ENCODE measurements around the gene GJC2.
A peak's percentile ranks its signal among the peaks of the same experiment; 100 is the strongest.

GJC2 gene

DNA sequence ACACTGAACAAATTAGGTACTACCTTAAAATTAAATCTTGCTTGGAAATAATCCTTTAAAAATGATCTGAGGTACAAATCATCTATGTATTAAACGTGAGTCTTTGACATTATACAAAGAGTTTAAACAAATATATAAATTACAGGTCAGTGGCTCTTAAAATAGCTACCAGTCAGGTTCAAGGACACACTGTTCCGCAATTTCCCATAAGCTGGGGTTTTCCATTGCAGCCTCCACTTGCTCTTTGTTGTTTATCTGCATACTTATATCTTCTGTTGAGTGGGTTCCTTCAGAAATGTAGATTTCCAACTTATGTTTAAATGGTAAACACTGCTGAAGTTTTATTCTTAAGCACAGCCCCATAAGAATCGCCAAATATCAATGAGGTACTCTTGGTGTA is 34.9 kb upstream of the GJC2 start:
- DNase-seq: no peak

DNA sequence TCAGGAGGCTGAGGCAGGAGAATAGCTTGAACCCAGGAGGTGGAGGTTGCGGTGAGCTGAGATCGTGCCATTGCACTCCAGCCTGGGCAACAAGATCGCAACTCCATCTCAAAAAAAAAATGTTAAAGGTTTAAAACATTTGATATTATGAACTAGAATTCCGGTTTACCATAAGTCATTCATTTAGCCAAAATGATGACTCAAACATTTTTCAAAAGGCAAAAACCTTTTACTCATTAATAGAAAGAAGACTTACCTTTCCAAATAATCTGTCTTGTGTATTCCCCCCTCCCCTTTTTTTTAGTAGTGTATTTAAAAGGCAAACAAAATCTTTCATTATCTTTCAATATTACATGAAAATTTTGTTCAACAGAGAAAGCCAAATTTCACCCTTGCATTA is 32.4 kb upstream of the GJC2 start:
- DNase-seq: no peak

DNA sequence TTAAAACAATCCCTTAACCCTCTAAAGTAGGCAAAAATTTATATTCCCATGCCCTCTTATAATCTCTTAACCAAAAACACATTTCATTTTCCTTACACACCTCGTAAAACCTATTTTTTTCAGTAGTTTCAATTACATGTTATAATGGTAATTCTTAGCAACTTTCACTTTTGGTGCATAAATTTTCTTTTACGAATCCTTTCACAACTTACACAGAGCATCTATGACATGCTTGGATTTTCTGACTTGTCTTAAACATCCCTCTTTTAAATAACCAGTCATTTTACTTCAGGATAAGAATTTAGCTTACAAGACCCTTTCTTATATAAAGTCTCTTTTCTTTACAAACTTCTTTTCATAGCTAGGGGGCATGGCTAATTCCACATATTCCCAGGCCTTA is 31.7 kb upstream of the GJC2 start:
- DNase-seq: no peak

DNA sequence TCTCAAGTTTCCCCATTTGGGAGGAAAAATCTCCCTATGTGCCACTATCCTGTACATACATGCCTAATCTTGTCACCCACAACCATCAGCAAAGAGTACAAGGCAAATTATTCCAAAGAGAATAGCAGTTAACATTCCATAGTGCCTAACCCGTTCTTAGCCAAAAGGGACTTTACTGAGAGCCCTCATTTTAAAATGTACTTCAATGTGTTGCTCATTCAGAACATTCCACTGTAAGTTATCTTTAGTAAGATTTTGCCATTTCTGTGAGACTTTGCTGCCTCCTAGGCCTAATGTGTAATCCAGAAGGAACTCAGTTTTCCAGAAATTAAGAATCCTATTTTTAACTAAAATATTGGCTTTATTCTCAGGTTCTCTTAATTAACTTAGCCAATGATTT is 29.4 kb upstream of the GJC2 start:
- no peak for DNase-seq

DNA sequence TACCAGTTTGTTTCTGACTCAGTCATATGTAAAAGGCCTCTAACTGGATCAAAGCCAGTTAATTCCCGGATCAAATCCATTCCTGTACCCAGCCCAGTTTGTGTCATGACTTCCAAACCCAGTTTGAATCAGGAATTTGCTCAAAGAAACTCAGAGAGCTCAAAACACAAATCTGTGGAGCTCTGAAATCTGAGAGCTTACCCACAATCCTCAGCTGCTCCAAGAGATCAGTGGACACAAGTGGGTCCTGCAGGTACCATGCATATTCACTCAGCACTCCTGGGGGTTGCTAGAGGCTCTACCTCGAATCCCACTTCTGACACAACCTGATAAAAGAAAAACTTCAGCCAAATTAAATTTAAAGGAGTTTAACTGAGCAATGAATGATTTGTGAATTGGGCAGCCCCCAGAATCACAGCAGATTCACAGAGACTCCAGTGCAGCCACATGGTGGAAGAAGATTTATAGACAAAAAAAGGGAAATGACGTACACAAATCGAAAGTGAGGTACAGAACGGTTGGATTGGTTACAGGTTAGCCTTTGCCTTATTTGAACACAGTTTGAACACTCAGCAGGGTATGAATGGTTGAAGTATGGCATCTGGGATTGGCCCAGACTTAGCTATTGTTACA is 28.8 kb upstream of the GJC2 start:
- no peak for DNase-seq

DNA sequence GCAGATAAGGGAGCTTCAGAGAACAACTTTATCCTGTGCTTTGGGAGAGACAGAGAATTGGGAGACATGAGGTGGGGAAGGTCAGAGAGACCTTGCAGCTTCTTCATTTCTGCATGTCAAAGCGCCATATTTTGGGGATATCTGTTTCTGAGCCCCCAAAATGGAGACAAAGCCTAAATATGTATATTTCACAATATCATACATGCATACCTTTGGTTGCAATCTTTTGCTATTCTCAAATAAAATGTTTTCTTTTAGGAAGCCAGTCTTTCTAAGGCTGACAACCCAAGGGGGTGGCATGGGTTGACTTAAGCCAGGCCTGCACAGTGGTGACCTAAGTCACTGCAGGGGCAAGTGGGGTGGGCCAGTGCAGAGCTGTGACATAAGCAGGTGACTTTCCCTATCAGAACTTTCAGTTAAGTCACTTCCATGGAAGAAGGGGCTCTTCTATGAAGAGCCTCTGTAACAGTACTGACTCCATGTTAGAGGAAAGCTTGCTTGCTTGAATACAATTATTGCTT is 26.7 kb upstream of the GJC2 start:
- no peak for DNase-seq

DNA sequence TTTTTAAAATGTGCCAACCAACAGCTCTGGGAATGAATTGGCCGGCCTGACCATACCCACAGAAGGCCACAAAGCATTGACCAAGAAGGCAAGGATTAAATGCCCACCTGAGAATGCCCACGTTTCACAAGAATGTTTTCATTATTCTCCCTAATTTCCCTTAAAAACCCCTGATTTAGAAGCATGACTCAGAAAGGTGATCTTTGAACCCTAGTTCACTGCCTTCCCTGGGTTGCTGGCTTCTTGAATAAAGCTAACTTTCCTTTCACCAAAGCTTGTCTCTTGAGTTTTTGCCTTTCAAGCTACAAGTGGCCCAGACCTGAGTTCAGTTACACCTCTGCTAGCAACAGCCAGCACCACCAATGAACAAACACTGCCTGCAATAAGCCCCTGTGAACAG is 26.2 kb upstream of the GJC2 start:
- no peak for DNase-seq

DNA sequence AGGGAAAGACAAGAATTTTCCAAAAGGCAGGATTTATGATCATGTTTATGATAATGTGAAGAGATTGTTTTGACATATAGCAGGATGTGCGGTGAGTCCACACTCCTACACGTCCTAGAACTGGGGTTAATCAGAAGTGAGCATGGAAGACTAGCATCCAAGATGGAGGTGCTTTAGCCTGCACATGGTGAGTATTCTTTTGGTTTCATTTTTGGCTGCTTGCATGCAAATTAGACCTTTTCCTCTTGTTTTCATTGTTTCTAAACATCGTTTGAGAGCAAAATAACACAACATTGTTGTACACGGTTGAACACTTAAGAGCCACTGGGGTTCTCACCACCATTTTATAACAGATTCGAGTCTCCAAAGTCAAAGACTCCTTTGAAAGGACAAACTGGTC is 24.5 kb upstream of the GJC2 start:
- no peak for DNase-seq

DNA sequence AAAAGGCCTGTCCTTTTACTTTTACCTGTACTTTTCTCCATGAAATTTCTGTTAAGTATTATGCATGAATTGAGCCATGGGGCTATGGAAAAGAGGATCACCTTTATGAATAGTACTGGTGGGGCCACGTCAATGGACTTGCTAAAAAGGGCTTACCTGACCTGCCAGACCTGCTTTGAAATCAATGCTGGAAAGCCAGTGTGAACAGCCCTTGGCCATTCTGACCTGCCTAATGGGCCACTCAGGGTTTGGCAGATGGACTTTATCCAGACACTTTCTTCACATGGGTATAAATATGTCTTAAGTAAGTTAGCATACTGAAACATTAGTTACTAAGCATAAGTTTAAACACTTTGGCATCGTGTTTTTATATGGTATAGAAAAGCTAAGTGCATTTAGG is 18.0 kb upstream of the GJC2 start:
- no peak for DNase-seq

DNA sequence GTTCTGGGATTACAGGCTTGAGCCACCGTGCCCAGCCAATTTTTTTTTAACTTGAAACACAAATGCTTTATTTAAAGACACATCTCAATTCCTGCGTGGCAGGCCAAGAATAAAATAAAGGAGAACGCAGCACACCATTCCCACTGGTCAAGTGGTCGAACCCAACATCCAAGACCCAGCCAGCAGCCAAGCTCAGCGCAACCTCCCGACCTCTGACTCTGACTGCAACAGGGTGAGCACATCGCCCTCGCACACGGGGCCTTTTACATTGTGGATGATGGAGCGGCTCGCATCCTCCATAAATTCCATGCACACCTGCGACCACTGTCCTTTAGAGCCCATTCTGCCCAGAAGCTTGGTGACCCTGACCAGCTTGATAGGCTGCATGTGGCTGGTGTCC is 15.1 kb upstream of the GJC2 start:
- no peak for DNase-seq

DNA sequence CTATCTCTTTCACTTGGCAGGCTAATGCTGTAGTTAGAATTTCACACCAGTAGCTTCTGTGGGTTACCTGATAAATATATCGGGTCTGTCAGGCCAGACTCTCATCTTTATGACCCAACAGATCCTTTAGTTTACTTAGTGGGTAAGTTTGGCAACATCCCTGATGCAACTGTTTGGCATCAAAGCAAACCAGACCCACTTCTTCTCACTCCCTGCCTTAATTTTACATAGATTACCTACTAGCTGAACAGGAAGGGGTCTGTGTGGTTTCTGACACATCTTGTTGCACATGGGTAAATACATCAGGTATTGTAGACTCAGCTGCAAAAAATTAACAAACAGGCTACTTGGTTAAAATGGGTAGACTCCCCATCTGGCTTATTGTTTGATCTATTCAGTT is 12.8 kb upstream of the GJC2 start:
- no peak for DNase-seq

DNA sequence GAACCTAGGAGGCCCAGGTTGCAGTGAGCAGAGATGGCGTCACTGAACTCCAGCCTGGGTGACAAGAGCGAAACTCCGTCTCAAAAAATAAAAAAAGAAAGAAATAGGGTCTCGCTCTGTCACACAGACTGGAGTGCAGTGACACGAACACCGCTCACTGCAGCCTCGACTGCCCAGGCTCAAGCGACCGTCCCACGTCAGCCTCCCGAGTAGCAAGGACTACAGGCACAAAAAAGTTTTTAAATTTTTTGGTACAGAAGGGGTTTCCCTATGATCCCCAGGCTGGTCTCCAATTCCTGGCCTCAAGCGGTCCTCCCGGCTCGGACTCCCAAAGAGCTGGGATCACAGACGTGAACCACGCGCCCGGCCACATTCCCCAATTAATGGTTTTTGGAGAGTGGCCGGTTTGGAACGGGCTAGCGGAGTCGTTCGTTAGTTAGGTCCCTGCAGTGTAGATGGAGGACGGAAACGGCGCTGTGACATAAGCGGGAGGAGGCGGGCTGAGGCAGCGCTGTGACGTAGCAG is 10.3 kb upstream of the GJC2 start:
- no peak for DNase-seq

DNA sequence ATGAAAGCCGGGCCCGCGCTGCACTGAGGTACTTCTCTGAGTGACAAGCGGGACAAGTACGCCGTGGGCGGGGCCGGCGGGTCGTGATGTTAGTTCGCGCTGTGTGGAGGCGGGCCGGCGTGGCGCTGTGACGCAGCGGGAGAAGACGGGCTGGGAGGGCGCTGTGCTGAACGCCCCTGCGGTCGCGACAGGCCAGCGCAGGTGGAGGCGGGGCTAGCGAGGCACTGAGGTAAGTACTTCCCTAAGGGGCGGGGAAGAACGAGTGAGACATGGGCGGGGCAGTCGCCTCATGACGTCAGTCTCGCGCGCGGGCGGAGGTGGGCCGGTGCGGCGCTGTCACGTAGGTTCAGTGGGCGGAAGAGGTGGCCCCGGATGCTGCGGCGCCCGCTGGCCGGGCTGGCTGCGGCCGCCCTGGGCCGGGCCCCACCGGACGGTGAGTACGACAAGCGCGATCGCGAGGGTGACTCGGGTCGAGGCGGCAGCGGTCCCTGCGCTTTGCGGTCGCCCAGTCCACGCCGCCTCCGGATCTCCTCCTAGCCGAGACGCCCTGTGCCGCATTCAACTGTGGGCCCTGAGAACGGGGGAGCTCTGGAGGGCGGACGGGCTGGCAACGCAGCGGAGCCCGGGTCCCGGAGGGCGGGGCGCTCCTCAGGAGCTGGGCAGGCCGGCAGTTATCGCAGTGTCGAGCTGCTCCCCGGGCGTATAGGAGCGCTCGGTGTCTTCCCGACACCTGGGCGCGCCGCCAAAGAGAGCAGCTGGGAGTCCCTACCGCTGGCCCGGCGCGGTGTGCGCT is 9.6 kb upstream of the GJC2 start, which contains the start of gene GUK1:
Gene GUK1 (plus strand): TSS at position 349 of the 793 bp plus-strand sequence. CDS start 24 bp downstream, at position 373.
- DNase-seq: peak; percentile 99

DNA sequence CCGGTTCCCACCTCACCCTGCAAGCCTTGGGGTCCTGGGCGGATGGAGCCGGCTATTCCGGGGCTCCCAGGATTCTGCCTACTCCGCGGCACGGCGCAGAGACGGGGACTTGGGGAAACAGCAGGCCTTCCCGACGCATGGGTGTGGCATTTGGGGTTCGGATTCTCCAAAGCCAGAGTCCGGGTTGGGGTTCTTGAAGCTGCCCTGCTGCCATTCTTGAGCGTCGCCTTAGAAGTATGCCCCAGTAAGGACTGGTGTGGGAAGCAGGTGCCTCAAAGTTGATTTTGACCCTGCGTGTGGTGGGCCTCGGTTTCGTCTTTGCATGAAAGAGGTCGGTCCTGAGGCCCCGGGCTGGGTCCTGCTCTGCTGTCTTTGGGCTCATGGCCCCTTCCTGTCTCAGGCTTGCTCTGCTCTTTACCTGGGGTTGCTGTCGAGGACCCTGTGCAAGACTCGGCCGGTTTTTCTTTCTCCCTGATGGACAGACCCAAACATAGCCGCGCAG is 9.0 kb upstream of the GJC2 start:
- DNase-seq: no peak

DNA sequence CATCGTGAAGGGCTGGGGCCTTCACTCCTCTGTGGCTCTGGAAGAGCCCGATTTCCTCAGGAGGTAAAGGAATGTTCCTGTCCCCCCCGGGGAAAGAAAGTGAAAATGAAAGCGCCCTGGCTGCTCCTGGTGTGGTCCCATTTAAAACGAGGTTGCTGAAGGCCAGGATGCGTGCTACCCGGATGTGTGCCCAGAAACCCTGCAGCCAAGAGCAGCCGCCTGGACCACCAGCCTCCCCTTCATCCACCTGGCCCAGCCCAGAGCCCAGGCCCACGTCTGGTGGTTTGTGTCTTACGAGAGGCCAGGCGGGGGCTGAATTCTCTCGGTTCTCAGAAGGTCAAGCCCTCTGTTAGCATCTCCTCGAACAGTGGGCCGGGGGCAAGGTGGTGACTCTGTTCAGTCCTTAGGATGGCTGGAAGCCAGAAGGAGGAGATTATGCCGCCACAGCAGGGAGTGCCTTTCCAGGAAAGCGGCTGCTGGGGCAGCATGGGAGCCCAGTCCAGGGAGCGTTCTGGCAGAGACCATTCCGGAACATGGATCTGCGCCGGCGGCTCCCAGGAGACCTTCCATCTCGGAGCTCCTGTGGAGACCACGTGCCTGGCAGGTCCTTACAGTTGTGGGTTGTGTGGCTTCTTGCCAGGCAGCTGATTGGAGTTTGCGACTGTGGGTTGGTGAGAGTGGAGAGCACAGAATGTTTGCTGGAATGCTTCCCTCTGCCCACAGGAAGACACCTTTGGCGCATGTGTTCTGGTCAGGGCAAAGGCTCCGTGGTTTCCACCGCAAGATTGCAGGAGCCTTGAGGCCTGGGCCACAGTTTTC is 8.3 kb upstream of the GJC2 start:
- DNase-seq: peak; percentile 68

DNA sequence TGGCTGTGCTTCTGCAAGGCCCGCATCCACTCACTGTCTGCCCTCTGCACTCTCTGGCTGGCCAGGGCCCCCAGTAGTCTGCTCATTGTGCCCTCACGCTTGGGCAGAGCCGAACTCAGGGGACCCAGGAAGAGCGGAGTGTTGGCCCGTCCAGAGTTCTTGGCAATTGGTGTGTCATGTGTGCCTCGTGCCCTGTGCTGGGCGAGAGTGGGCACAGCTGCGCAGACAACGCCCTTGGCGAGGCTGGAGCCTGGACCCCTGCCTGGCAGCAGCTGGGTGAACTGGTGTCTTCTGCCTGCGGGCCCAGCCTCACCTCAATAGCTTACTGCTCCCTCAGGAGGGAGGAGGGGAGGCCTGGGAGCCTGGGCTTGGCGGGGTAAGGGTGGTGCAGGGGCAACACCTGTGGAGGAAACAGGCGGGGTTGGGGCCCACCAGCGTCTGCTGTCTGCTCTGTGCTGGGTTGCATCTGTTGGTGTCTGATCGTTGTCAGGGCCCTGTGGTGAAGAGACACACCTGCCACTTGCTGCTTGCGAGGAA is 7.5 kb upstream of the GJC2 start:
- peak; percentile 64 for DNase-seq

DNA sequence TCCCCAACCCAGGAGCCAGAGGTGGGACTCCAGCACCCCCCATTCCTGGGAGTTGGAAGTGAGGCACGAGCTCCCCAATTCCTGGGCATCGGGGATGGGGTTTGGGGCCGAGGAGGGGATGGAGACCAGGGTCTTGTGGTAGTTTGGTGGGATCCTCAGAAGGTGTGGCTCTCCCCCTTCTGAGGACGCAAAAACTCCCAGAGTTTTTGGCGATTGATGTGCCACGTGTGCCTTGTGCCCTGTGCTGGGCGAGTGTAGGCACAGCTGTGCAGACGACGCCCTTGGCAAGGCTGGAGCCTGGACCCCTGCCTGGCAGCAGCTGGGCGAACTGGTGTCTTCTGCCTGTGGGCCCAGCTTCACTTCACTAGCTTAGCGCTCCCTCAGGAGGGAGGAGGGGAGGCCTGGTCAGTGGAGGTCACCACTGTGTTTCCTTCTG is 7.0 kb upstream of the GJC2 start:
- DNase-seq: peak; percentile 65

DNA sequence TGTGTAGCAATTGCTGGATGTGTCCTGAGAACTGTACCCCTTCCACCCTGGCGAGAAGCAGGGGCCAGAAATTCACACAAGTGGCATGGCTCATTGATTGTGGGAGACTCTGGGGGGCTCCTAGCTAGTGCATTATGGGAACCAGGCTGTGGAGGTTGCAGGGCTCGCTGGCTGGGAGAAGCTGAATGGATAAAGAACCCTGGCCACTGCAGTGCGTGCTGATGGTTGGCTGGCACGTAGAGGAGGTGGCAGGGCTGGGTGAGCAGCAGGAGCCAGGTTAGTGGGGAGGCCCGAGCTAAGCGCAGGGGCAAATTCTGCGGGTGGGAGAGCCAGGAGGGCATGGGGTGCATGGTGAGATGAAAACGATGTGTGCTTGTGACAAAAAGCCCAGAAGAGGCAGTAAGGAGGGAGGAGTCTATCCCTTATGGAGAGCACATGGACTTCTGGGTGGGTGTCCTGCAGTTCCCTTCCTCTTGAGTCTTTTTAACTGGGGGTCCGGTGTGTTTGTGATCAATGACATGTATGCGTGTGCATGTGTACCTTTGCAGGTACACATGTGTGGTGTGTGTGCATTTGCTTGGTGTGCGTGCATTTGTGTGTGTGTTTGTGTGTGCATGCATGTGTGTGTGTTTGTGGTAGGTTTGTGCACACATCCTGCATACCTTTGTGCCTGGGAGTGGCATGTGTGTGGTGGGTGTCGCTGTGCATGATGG is 6.1 kb upstream of the GJC2 start:
- no peak for DNase-seq

DNA sequence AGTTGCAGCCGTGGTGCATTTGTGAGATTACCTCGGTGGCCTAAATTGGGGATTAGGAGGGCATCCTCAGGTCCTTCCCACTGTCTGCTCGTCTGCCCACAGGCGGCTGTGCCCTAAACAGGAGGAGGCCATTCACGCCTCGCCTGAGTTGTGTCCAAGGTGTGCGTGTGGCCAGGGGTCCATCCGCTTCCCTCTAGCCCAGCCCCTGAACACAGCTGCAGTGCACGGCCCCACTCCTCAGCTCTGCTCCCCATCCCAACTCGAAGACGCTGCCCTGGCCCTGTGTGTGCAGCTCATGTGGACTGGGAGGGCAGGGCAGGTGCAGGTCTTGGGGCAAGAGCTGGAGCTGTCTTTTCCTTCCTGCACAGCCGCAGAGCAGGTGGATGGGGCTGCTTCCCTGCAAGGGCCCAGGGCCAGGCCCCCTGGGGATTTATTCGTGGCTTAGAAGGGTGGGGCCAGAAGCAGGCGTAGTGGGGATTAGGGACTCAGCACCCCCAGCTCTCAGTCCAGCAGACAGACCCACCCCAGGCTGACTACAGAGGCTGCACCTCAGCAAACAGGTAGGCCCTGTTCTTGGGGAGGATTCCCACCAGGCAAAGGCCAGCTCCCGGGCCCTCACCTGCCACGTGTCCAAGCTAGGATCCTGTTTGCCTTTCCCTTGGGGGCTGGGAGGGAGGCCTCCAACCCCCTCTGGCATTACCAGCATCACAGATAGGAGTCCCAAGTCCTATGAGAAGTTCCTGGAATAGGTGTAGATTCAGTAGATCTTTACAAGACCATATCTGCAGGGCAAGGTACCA is 5.3 kb upstream of the GJC2 start:
- DNase-seq: no peak

DNA sequence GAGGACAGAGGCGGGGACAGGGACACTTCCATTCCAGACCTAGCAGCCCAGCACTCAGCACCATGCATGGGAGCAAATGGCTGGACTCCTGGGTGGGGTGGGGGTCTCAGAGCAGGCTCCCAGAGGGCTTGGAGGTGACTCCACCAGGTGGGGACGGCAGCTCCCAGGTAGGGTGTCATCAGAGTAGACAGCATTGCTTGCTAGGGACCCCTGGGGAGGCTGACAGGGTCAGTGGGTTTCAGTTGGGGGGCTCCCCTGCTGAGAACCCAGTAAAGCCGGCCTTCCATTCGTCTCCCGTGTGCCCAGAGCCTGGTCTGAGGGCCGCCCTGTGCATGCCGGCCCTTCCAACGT is 4.8 kb upstream of the GJC2 start:
- no peak for DNase-seq
